ENCODE data around the gene DDX5.

- no peak for TF ChIP-seq CTCF (IDR thresholded peaks at IDR 0.05)
- TF ChIP-seq POLR2A (IDR thresholded peaks at IDR 0.05): no peak
These were observed 35.5 kb downstream of the DDX5 start for GRCh38 chr17:64470625-64471024.

Measured in Peyer's patch (tissue), 4 donors.